ENCODE results near the gene FAM81A. TPM values are rescaled to one million over a fixed set of nuclear protein-coding genes. Genes with fewer than 3 reads are reported as not detected.

FAM81A gene
- total RNA-seq, 2 experiments from 2014 or later, result not detected

DNA sequence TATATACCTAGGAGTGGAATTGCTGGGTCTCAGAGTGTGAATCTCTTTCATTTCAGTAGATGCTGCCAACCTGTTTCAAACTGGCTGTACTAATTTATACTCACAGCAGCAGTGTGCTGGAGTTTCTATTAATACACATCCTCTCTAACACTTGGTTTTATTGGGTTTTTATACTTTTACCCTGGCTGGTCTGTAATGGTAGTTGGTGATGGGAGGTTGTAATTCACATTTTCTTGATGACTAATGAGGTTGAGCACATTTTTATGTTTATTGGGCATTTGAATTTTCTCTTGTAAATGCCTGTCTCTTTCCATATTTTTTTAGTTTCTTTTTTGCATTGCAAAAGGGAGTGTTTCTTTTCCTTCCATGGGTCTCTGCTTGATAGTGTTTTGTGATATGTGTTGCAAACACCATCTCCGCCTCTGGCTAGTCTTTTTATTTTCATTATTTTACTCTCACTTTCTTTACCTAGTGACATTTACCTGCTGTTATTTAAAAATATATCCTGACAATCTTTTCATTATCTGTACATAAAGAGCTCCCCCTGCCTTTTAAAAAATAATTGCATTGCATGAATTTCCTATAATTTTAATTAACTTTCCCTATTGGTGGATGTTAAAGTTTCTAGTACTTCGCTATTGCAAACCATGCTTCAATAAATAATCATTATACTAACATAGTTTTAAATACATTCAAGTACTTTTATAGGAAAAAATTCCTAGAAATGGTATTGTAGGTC, 124.6 kb downstream of the FAM81A start:
- no peak overlapping the region for H3K27ac Mint-ChIP-seq
- ATAC-seq (ENCODE audit: poor library complexity), result no peak
- intact Hi-C loops (cut with DNase I, micrococcal nuclease), result no loop called here

DNA sequence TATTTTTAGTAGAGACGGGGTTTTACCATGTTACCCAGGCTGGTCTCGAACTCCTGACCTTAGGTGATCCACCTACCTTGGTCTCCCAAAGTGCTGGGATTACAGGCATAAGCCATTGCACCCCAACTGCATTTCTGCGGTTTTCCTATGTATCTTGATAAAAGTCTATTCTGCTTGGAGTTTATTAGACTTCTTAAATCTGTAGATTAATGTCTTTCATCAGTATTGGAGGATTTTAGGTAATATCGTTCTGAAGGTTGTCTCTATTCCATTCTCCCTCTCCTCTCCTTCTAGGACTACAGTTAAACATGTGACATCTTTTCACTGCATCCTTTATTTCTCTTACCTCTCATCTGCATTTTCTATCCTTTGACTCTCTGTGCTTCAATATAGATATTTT, 127.3 kb downstream of the FAM81A start:
- no peak overlapping the region for H3K4me3 ChIP-seq (ENCODE audit: low read length)
- peaks cover 5% of the 10 kb centered on the region for H3K27me3 Mint-ChIP-seq
- H3K9me3 ChIP-seq (ENCODE audit: control insufficient read depth in 1 of 2, insufficient read depth in 1 of 2, low read length in 2 of 2), result no peaks in the 10 kb centered on the region
- DNase-seq (no peak), ATAC-seq (ENCODE audit: poor library complexity) (no peak)
- no peaks in the 10 kb centered on the region for H3K4me1 Mint-ChIP-seq (ENCODE audit: low read depth)
- no peaks in the 10 kb centered on the region for H3K9me3 Mint-ChIP-seq
- intact Hi-C loops (cut with DNase I, micrococcal nuclease), result no loop called here
- H3K36me3 Mint-ChIP-seq (ENCODE audit: low read depth), result no peaks in the 10 kb centered on the region
- H3K4me1 ChIP-seq (ENCODE audit: insufficient read depth, low read length), result no peaks in the 10 kb centered on the region
- TF ChIP-seq, protein P1, sequence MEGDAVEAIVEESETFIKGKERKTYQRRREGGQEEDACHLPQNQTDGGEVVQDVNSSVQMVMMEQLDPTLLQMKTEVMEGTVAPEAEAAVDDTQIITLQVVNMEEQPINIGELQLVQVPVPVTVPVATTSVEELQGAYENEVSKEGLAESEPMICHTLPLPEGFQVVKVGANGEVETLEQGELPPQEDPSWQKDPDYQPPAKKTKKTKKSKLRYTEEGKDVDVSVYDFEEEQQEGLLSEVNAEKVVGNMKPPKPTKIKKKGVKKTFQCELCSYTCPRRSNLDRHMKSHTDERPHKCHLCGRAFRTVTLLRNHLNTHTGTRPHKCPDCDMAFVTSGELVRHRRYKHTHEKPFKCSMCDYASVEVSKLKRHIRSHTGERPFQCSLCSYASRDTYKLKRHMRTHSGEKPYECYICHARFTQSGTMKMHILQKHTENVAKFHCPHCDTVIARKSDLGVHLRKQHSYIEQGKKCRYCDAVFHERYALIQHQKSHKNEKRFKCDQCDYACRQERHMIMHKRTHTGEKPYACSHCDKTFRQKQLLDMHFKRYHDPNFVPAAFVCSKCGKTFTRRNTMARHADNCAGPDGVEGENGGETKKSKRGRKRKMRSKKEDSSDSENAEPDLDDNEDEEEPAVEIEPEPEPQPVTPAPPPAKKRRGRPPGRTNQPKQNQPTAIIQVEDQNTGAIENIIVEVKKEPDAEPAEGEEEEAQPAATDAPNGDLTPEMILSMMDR (IDR thresholded peaks at IDR 0.05), result no peak
- H3K27ac ChIP-seq (ENCODE audit: low read depth in 1 of 2, low read length in 2 of 2), result no peak overlapping the region
- ChIA-PET CTCF (no interaction called here), POLR2A (no interaction called here)
- H3K27ac Mint-ChIP-seq, result no peak overlapping the region
- peaks cover 0 to 2% of the 10 kb centered on the region in 2 experiments for H3K27me3 ChIP-seq (ENCODE audit: control insufficient read depth in 1 of 2, insufficient read depth in 2 of 2, low read length in 2 of 2)
- H3K36me3 ChIP-seq (ENCODE audit: insufficient read depth, low read length), result no peaks in the 10 kb centered on the region
- H3K4me3 Mint-ChIP-seq, result no peak overlapping the region

More for the DNA sequence above, 124.6 kb downstream of the FAM81A start:
- DNase-seq, result no peak
- Mint-ChIP-seq H3K4me3 (no peak overlapping the region), H3K27me3 (no peaks in the 10 kb centered on the region), H3K4me1 (ENCODE audit: low read depth) (no peaks in the 10 kb centered on the region), H3K36me3 (ENCODE audit: low read depth) (no peaks in the 10 kb centered on the region), H3K9me3 (no peaks in the 10 kb centered on the region)
- Histone ChIP-seq H3K4me1 (ENCODE audit: insufficient read depth, low read length) (no peaks in the 10 kb centered on the region), H3K36me3 (ENCODE audit: insufficient read depth, low read length) (no peaks in the 10 kb centered on the region), H3K27me3 (ENCODE audit: control insufficient read depth in 1 of 2, insufficient read depth in 2 of 2, low read length in 2 of 2) (no peaks in the 10 kb centered on the region), H3K9me3 (ENCODE audit: control insufficient read depth in 1 of 2, insufficient read depth in 1 of 2, low read length in 2 of 2) (no peaks in the 10 kb centered on the region), H3K27ac (ENCODE audit: low read depth in 1 of 2, low read length in 2 of 2) (no peak overlapping the region), H3K4me3 (ENCODE audit: low read length) (no peak overlapping the region)
- ChIA-PET CTCF (no interaction called here), POLR2A (no interaction called here)
- TF ChIP-seq, protein P1 (IDR thresholded peaks at IDR 0.05), result no peak

DNA sequence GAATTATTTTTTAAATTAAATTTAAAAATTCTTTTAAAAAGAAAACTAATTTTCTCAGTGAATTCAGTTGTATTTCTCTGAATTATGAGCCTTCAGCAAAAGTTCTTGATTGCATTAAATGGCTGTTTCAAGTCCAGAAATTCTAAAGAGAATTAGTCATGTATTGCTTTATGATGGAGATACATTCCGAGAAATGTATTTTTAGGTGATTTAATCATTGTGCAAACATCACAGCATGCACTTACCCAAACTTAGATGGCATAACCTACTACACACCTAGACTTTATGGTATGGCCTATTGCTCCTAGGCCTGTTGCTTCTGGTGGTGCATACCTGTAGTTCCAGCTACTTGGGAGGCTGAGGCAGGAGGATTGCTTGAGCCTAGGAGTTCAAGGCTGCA, 129.3 kb downstream of the FAM81A start:
- H3K4me3 Mint-ChIP-seq, result no peak overlapping the region
- no peaks in the 10 kb centered on the region for H3K9me3 Mint-ChIP-seq
- DNase-seq, result no peak
- POLR2A ChIA-PET, result no interaction called here
- Histone ChIP-seq H3K4me1 (ENCODE audit: insufficient read depth, low read length) (no peaks in the 10 kb centered on the region), H3K9me3 (ENCODE audit: control insufficient read depth in 1 of 2, insufficient read depth in 1 of 2, low read length in 2 of 2) (no peaks in the 10 kb centered on the region), H3K4me3 (ENCODE audit: low read length) (no peak overlapping the region), H3K36me3 (ENCODE audit: insufficient read depth, low read length) (no peaks in the 10 kb centered on the region), H3K27ac (ENCODE audit: low read depth in 1 of 2, low read length in 2 of 2) (no peak overlapping the region), H3K27me3 (ENCODE audit: control insufficient read depth in 1 of 2, insufficient read depth in 2 of 2, low read length in 2 of 2) (peaks cover 0 to 2% of the 10 kb centered on the region in 2 experiments)
- no peak for ATAC-seq (ENCODE audit: poor library complexity)
- no peak overlapping the region for H3K27ac Mint-ChIP-seq
- no peaks in the 10 kb centered on the region for H3K4me1 Mint-ChIP-seq (ENCODE audit: low read depth)
- CTCF ChIA-PET, result no interaction called here
- H3K27me3 Mint-ChIP-seq, result peaks cover 5% of the 10 kb centered on the region
- no peaks in the 10 kb centered on the region for H3K36me3 Mint-ChIP-seq (ENCODE audit: low read depth)
- intact Hi-C loops (cut with DNase I, micrococcal nuclease), result no loop called here
- TF ChIP-seq, protein P1 (IDR thresholded peaks at IDR 0.05), result no peak

Data from CD4-positive, alpha-beta T cell (primary cell).